Stimulated activated naive B cell treated with anti-CD40 and anti-IgM and Interleukin-4, amounts not matched to agents 10 μg/mL and 1 μg/mL and 100 μg/mL, for 72 hours (primary cell): ENCODE data around the gene GPD2.

Experiments used
- ATAC-seq, 2 donors: fragments of 150-1000 bp; cut with Tn5 transposase; replicated peaks; 2 replicates each; pipeline ENCODE4 v1.10.0; 2021; ENCODE audit warnings: moderate library complexity in 1 of 2
- DNase-seq: peaks from one replicate; pipeline ENCODE4 v3.0.0; 2021
- H3K27ac Mint-ChIP-seq: one replicate; pipeline ENCODE4 v1.8.0; 2022; ENCODE audit warnings: mild to moderate bottlenecking, mixed read lengths
- H3K27me3 Mint-ChIP-seq, 2 donors: one replicate each; pipeline ENCODE4 v1.8.0; 2022; ENCODE audit warnings: mixed read lengths in 2 of 2
- H3K36me3 Mint-ChIP-seq, 2 donors: one replicate each; pipeline ENCODE4 v1.8.0; 2022; ENCODE audit warnings: mixed read lengths in 2 of 2, mild to moderate bottlenecking in 1 of 2
- H3K4me1 Mint-ChIP-seq, 2 donors: one replicate each; pipeline ENCODE4 v1.8.0; 2022; ENCODE audit warnings: mixed read lengths in 2 of 2, mild to moderate bottlenecking in 1 of 2
- H3K4me3 Mint-ChIP-seq, 2 donors: one replicate each; pipeline ENCODE4 v1.8.0; 2022; ENCODE audit warnings: mild to moderate bottlenecking in 2 of 2, mixed read lengths in 2 of 2, moderate library complexity in 1 of 2
- H3K9me3 Mint-ChIP-seq, 2 donors: one replicate each; pipeline ENCODE4 v1.8.0; 2022; ENCODE audit warnings: mixed read lengths in 2 of 2, mild to moderate bottlenecking in 1 of 2

The GPD2 gene

DNA sequence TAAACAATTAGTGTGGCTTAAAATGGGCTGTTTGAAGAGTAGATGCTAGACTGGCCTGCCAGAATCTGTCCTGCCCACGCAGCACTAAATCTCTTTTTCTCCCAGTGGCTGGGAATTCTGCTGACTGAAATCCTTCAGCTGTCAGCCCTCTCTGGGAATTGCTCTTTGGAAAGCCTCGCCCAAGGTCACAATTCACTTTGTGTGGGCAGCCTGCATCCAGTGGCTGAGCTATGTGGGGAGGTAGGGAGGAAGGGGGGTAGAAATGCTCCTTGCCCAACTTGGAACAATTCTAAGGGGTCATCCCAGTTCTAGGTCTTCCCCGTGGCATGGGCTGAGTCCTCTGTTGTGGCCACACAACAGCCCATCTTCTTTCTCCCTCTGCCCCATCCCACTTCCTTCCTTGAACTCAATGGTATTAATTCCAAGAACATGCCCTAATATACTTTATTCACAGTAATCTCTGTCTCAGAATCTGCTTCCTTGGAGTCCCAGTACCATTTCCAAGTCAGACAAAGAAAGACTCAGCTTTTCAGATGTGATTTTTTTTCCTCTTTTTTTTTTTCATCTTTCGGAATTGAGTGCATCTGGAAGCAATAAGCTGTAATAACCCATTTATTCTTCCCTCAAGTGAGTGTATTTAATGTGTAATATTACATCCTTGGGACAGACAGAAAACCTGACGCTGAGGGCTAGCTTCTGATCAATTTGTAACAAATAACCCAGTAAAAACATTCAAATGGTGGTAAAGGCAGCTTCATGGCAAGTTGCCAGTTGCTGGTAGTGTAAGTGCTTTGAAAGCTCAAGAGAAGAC lies 189.4 kb downstream of the GPD2 start:
- H3K9me3 Mint-ChIP-seq = peaks cover 2 to 4% of the 10 kb centered on the region in 2 donors
- H3K27me3 Mint-ChIP-seq = peaks cover 0 to 13% of the 10 kb centered on the region in 2 donors
- DNase-seq = no peak
- H3K4me3 Mint-ChIP-seq = no peak overlapping the region
- no peaks in the 10 kb centered on the region for H3K4me1 Mint-ChIP-seq
- no peak overlapping the region for H3K27ac Mint-ChIP-seq
- no peaks in the 10 kb centered on the region for H3K36me3 Mint-ChIP-seq
- ATAC-seq = no peak

DNA sequence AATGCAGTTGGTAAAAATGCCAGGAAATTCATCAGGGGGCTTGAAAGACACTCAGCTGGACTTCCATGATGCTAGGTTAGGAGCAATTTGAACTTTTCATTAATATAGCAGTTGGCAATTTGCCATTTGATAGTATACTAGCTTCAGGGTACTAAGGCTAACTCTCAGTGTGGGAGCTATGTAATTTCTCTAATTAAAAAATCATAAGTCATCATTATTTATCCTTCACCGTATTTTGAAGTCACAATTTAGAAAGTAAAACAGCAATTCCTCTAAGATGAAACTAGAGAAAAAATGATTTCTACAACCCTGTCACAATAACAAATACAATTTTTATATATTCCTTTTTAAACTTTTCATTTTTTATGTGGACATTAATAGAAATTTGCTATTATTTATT lies 190.8 kb downstream of the GPD2 start:
- DNase-seq (no peak), ATAC-seq (no peak)
- Mint-ChIP-seq H3K27me3 (peaks cover 0 to 10% of the 10 kb centered on the region in 2 donors), H3K9me3 (peaks cover 0 to 2% of the 10 kb centered on the region in 2 donors), H3K27ac (no peak overlapping the region), H3K4me3 (no peak overlapping the region), H3K4me1 (no peaks in the 10 kb centered on the region), H3K36me3 (no peaks in the 10 kb centered on the region)

DNA sequence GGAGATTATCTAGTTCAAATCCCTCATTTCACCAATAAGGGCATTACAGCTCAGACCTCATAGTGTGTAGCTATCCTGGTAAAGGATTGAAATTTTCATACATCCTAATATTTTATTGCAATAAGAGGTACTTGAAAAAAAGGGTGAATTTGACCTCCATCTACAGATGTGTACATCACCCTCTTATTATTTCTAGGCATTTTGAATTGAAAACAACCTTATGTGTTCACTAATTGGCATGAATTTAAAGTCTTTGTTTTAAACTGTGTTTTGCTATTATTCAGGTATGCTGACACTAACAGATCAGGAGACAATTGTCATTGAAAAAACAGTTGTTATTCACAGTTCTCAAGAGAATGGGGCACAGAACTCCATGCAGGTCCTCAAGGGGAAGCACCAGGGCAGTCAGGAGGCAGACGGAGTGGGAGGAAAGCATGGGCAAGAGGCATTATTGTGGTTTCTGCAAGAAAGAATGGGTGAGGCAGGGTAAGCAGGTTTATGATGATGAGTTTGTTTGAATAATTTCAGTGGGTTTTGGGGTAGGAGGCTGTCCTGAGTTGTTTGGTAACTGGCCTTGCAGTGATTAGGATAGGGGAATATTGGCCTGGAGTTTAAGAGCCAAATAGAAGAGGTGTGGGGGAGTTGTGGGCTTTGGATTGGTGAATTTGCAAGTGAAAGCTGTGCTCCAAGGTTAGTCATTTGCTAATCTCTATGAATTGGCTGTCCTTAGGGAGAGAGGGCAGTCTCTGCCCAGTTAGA lies 194.6 kb downstream of the GPD2 start:
- Mint-ChIP-seq H3K9me3 (no peaks in the 10 kb centered on the region), H3K27me3 (peaks cover 0 to 15% of the 10 kb centered on the region in 2 donors), H3K4me1 (no peaks in the 10 kb centered on the region), H3K4me3 (no peak overlapping the region), H3K27ac (no peak overlapping the region), H3K36me3 (no peaks in the 10 kb centered on the region)
- ATAC-seq (no peak), DNase-seq (no peak)

GRCh38 chr2:156635646-156636045 lies 199.5 kb downstream of the GPD2 start:
- Mint-ChIP-seq H3K36me3 (no peaks in the 10 kb centered on the region), H3K27me3 (peaks cover 0 to 7% of the 10 kb centered on the region in 2 donors), H3K4me1 (no peaks in the 10 kb centered on the region), H3K9me3 (peaks cover 0 to 1% of the 10 kb centered on the region in 2 donors), H3K27ac (no peak overlapping the region), H3K4me3 (no peak overlapping the region)
- ATAC-seq = no peak
- no peak for DNase-seq
